GM10266 (cell line): ENCODE results near the gene HS6ST1.

Experiments
- DNase-seq: peaks from one replicate; pipeline ENCODE4 v3.0.0; 2012; ENCODE audit errors: extremely low spot score
- TF ChIP-seq, protein P1 (sequence below): IDR thresholded peaks from 2 replicates; pipeline ENCODE4 v1.5.1; 2012; ENCODE audit warnings: mild to moderate bottlenecking, low read depth; ENCODE audit not compliant: control insufficient read depth, insufficient read depth; ENCODE audit errors: missing control alignments

The HS6ST1 gene

DNA sequence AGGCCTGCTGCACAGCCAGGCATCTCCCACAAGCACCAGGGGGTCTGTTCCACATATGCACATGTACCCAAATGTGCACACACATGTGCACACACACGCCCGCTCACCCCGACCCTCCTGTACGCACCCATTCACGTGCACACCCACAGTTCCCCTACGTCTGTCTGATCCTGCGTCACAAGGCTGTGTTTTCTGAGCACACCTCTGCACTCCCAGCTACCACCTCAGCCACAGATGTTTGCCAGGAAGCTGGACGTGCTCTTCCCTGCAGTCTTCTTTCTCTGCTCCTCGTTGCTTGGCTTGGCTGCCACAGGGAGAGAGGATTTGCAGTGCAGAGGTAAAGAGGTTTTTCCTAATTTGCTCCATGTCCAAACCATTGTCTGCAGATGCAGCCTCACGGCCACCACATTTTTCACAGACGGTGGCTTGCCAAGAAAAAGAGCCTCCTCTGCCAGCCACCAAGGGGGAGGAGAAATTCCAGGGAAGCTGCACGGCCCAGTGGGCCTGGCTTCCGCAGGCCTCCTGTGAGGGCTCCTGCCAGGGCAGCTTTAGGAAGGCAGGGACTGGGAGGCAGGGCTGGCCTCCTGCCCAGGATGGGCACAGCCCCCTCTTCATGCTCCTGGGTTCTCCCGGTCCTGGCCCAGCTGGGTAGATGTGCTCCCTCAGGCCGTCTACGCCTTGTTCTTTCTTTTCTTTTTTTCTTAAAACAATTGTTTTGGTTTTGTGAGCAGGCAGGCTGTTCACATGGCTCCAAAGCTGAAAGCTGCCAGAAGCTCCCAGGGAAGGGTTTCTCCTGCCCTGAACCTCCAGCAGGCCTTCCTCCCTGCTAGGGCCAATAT lies 29.3 kb upstream of the HS6ST1 start:
- DNase-seq: no peak
- TF ChIP-seq, protein P1, sequence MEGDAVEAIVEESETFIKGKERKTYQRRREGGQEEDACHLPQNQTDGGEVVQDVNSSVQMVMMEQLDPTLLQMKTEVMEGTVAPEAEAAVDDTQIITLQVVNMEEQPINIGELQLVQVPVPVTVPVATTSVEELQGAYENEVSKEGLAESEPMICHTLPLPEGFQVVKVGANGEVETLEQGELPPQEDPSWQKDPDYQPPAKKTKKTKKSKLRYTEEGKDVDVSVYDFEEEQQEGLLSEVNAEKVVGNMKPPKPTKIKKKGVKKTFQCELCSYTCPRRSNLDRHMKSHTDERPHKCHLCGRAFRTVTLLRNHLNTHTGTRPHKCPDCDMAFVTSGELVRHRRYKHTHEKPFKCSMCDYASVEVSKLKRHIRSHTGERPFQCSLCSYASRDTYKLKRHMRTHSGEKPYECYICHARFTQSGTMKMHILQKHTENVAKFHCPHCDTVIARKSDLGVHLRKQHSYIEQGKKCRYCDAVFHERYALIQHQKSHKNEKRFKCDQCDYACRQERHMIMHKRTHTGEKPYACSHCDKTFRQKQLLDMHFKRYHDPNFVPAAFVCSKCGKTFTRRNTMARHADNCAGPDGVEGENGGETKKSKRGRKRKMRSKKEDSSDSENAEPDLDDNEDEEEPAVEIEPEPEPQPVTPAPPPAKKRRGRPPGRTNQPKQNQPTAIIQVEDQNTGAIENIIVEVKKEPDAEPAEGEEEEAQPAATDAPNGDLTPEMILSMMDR: no peak

- TF ChIP-seq, protein P1: no peak
- DNase-seq: no peak
These were observed 28.5 kb upstream of the HS6ST1 start for GRCh38 chr2:128347171-128347558.

DNA sequence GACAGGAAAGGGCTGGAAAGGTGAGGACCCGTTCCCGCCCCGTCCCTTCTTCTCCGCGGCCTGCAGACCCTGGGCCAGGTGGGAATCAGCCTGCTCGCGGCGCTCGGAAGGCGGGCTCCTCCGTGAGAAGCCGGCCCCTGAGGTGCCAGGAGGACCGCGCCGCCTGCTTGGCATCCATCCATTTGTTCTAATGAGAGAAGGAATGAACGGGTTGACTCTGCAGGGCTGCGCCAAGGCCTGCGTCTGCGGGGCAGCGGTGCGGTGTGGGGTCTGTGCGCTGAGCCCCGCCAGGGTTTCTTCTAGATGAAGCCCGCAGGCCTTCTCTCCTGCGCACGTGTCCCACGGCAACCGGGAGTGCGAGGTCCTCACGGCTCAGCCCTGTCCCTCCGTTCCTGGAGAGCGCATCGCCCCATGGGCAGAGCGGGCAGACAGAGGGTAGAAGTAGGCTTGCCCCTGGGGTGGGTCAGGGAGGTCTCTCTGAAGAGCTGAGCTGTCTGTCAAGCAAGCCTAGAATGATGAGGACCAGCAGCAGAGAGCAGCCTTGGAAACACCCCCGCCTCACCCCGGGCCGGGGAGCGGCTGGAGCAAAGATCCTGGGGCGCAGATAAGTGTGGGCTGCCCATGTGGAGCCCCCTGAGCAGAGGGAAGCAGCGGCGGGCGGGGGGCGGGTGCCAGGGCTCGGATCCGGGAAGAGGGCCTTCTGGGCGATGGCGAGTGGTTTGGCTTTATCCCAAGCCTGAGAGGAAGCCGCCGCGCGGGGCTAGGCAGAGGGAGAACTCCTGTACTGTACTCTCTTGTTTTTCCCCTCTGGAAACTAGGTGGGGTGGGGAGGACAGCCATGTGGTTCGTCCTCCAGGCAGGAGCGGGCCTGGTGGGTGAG lies 27.9 kb upstream of the HS6ST1 start:
- DNase-seq: no peak
- TF ChIP-seq, protein P1: no peak

DNA sequence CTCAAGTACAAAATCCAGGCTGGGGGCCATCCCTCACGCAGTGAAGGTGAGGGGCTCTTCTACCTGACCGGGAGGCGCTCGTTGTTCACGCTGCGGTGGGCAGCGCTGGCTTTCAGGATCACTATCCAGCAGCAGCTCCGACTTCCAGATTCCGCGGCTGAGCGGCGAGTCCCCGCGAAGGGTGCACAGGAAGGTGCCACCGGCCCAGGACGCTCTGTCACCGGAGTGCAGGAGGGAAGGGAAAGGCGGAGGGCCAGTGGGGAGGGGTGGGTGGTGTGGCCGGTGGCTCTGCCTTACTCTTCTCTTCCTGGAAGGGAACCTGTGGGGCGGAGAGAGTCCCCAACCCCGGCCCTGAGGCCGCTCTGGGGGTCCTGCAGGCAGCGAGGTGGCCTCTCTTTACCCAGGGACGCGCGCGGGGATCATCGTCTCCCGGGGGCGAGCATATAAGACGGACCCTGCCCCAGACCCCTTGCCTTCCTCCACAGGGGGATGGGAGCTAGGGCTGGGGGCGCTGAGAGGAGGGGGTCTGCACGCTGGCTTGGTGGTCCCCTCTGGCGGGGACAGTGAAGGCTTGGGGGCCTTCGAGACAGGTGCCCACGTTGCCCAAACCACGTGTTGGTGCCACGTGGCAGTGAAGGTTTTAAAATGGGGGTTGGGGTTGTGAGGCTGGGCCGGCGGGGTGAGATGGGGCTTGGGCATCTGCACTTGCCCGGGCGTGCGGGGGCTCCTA lies 26.9 kb upstream of the HS6ST1 start:
- DNase-seq: no peak
- TF ChIP-seq, protein P1: no peak

DNA sequence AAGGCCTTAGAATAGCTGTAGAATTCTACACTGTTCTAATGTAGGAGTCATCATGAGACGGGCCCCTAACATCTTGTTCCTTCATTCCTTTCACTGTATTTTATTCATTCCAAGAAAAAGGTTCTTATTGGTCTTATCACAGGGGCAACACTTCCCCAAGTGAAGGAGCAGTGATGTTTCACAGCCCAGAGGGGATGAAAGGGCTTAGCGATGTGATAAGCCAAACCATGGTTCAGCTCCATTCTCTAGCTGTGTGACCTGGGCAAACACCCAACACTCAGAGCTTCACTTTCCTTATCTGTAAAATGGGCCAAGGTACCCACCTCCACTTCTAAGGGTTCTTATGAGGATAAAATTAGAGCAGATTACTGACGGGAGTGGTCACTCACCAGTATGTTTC lies 25.4 kb upstream of the HS6ST1 start:
- DNase-seq: no peak
- TF ChIP-seq, protein P1: no peak

- TF ChIP-seq, protein P1: no peak
- DNase-seq: no peak
These were observed 24.8 kb upstream of the HS6ST1 start for GRCh38 chr2:128343459-128343858.
